Sigmoid colon (tissue), 7 donors: Measurements from ENCODE around the gene PCSK9. TPM values are rescaled to one million over a fixed set of nuclear protein-coding genes. Genes with fewer than 3 reads are reported as not detected.
"Not testable (repeated sequence)": the region's sequence is repeated elsewhere in the genome, so short reads cannot be mapped to it uniquely, and the experiment has no call there.

Experiments used
- DNase-seq: peaks from one replicate; pipeline ENCODE4 v3.0.0-alpha.2; 2019
- H3K27ac ChIP-seq, 4 donors: fragments of 200-600 bp; sonication (generic); one replicate each; pipeline ENCODE4 v1.5.1; 2016 to 2019; ENCODE audit warnings: mild to moderate bottlenecking in 1 of 4
- H3K27me3 ChIP-seq, 3 donors: fragments of 200-600 bp; sonication (generic); one replicate each; pipeline ENCODE4 v1.5.1; 2019; ENCODE audit warnings: mild to moderate bottlenecking in 1 of 3
- H3K36me3 ChIP-seq, 4 donors: fragments of 200-600 bp; sonication (generic); one replicate each; pipeline ENCODE4 v1.5.1; 2016 to 2019
- H3K4me1 ChIP-seq, 4 donors: fragments of 200-600 bp; sonication (generic); one replicate each; pipeline ENCODE4 v1.5.1; 2017 to 2019
- H3K4me3 ChIP-seq, 4 donors: fragments of 200-600 bp; sonication (generic); one replicate each; pipeline ENCODE4 v1.5.1; 2017 to 2019; ENCODE audit warnings: mild to moderate bottlenecking in 2 of 4, moderate library complexity in 1 of 4
- H3K9me3 ChIP-seq, 4 donors: fragments of 200-600 bp in 3 of 4; sonication (generic) in 3 of 4; one replicate each; pipeline versions ENCODE4 v1.5.1 to v1.6.1; 2013 to 2019
- CTCF ChIP-seq, 4 experiments: fragments of 450-650 bp in 3 of 4; fragments of 200-600 bp in 1 of 4; IDR thresholded peaks; one replicate each; pipeline ENCODE4 v1.5.1; 2016 to 2019; ENCODE audit warnings: antibody characterized with exemption in 4 of 4, mild to moderate bottlenecking in 3 of 4, moderate library complexity in 2 of 4
- EP300 ChIP-seq, 4 donors: sonication (generic); formaldehyde crosslinking; IDR thresholded peaks; one replicate each; pipeline ENCODE4 v1.6.1; 2017; ENCODE audit warnings: antibody characterized with exemption in 4 of 4
- POLR2A ChIP-seq, 2 donors: fragments of 450-650 bp; IDR thresholded peaks; one replicate each; pipeline ENCODE4 v1.6.1; 2016; ENCODE audit warnings: antibody characterized with exemption in 2 of 2, mild to moderate bottlenecking in 2 of 2, moderate library complexity in 2 of 2
- POLR2AphosphoS5 ChIP-seq, 4 donors: sonication (generic); formaldehyde crosslinking; IDR thresholded peaks; one replicate each; pipeline ENCODE4 v1.6.1; 2017; ENCODE audit warnings: antibody characterized with exemption in 4 of 4
- WGBS, 2 donors: extraction: QIAGEN DNeasy Blood & Tissue Kit; methylation state at CpG; one replicate each; pipeline ENCODE4 v1.1.7; 2013; 5-methylcytosine and 5-hydroxymethylcytosine counted together
- intact Hi-C: fragments of 100-400 bp; cut with DNase I; formaldehyde crosslinking; loops from one replicate; pipeline ENCODE4 v1.15.1; 2023
- polyA plus RNA-seq, 3 donors: library from polyadenylated mRNA; stranded (reverse); fragments of 200-250 nt; gene quantifications; one replicate each; pipeline ENCODE4 v1.2.3, GENCODE V29; 2013
- total RNA-seq, 4 donors: library from RNA; depleted of rRNA; stranded (reverse); fragments of >200 nt; gene quantifications; one replicate each; pipeline ENCODE4 v1.1.0, GENCODE V29; 2016
- donor health status: healthy with polysubstance abuse.
- donor health status: Bipolar disorder and iron deficiency.
- donor health status: healthy.

The PCSK9 gene
- total and polyA plus RNA-seq, 7 donors = 0.28 to 41.9 (median 3.4) TPM; not detected in 3

GRCh38 chr1:55015123-55015522 is 24.2 kb upstream of the PCSK9 start:
- 91 to 93% methylated on average over 5 of the region's 5 CpGs for WGBS, 2 donors
- DNase-seq = no peak

GRCh38 chr1:55015731-55016620 is 23.4 kb upstream of the PCSK9 start:
- Histone ChIP-seq H3K9me3 (peaks cover 0 to 2% (median 0%) of the 10 kb centered on the region in 4 donors), H3K4me1 (no peaks in the 10 kb centered on the region), H3K27ac (no peak overlapping the region), H3K27me3 (peaks cover 0 to 12% (median 0%) of the 10 kb centered on the region in 3 donors), H3K36me3 (no peaks in the 10 kb centered on the region), H3K4me3 (no peak overlapping the region)
- WGBS, 2 donors = 73% methylated on average over 12 of the region's 12 CpGs
- TF ChIP-seq POLR2AphosphoS5 (IDR thresholded peaks at IDR 0.05) (no peak), CTCF (IDR thresholded peaks at IDR 0.05) (no peak), EP300 (IDR thresholded peaks at IDR 0.05) (no peak), POLR2A (IDR thresholded peaks at IDR 0.05) (no peak)
- intact Hi-C loops = no loop called here
- DNase-seq = no peak

More at GRCh38 chr1:55015123-55015522, 24.2 kb upstream of the PCSK9 start:
- intact Hi-C loops = no loop called here
- peaks cover 0 to 12% (median 0%) of the 10 kb centered on the region in 3 donors for H3K27me3 ChIP-seq
- H3K36me3 ChIP-seq = no peaks in the 10 kb centered on the region
- H3K4me3 ChIP-seq = no peak overlapping the region
- TF ChIP-seq EP300 (IDR thresholded peaks at IDR 0.05) (no peak), CTCF (IDR thresholded peaks at IDR 0.05) (no peak), POLR2A (IDR thresholded peaks at IDR 0.05) (no peak), POLR2AphosphoS5 (IDR thresholded peaks at IDR 0.05) (no peak)
- H3K4me1 ChIP-seq = no peaks in the 10 kb centered on the region
- H3K27ac ChIP-seq = no peak overlapping the region
- H3K9me3 ChIP-seq = peaks cover 0 to 2% (median 0%) of the 10 kb centered on the region in 4 donors

GRCh38 chr1:55018395-55018794 is 21.0 kb upstream of the PCSK9 start:
- Histone ChIP-seq H3K4me1 (no peaks in the 10 kb centered on the region), H3K4me3 (no peak overlapping the region), H3K27me3 (peaks cover 0 to 11% (median 0%) of the 10 kb centered on the region in 3 donors), H3K9me3 (peaks cover 0 to 2% (median 0%) of the 10 kb centered on the region in 4 donors), H3K36me3 (no peaks in the 10 kb centered on the region), H3K27ac (no peak overlapping the region)
- no peak for DNase-seq
- WGBS, 2 donors = 88 to 90% methylated on average over 9 of the region's 9 CpGs
- TF ChIP-seq EP300 (IDR thresholded peaks at IDR 0.05) (no peak), CTCF (IDR thresholded peaks at IDR 0.05) (no peak), POLR2AphosphoS5 (IDR thresholded peaks at IDR 0.05) (no peak), POLR2A (IDR thresholded peaks at IDR 0.05) (no peak)
- intact Hi-C loops = no loop called here

GRCh38 chr1:55021942-55022546 is 17.3 kb upstream of the PCSK9 start:
- WGBS, 2 donors = 35 to 49% methylated on average over 15 of the region's 15 CpGs
- no peaks in the 10 kb centered on the region for H3K36me3 ChIP-seq
- H3K9me3 ChIP-seq = peaks cover 0 to 2% (median 0%) of the 10 kb centered on the region in 4 donors
- H3K27ac ChIP-seq = no peak overlapping the region
- DNase-seq = peak; percentile 83
- no peaks in the 10 kb centered on the region for H3K4me1 ChIP-seq
- TF ChIP-seq CTCF (IDR thresholded peaks at IDR 0.05) = peak in 3 of 4 experiments; percentile 43 to 70 (median 59)
- no peak for TF ChIP-seq POLR2AphosphoS5 (IDR thresholded peaks at IDR 0.05)
- no peak for TF ChIP-seq POLR2A (IDR thresholded peaks at IDR 0.05)
- TF ChIP-seq EP300 (IDR thresholded peaks at IDR 0.05) = no peak
- H3K27me3 ChIP-seq = no peaks in the 10 kb centered on the region
- no peak overlapping the region for H3K4me3 ChIP-seq
- intact Hi-C loops = loop anchor here (2.0 kb wide), 1 partner anchor 71 kb away; no protein-coding TSS in a partner anchor

GRCh38 chr1:55024163-55024562 is 15.2 kb upstream of the PCSK9 start:
- H3K4me1 ChIP-seq, H3K27ac ChIP-seq, H3K4me3 ChIP-seq, H3K36me3 ChIP-seq, H3K27me3 ChIP-seq, DNase-seq, intact Hi-C loops, H3K9me3 ChIP-seq: not testable (repeated sequence)
- 82 to 83% methylated on average over 9 of the region's 10 CpGs for WGBS, 2 donors

GRCh38 chr1:55026682-55027081 is 12.7 kb upstream of the PCSK9 start:
- DNase-seq, H3K36me3 ChIP-seq, H3K27me3 ChIP-seq, H3K4me3 ChIP-seq, intact Hi-C loops, H3K27ac ChIP-seq, H3K9me3 ChIP-seq, H3K4me1 ChIP-seq: not testable (repeated sequence)
- WGBS, 2 donors = 73 to 81% methylated on average over 3 of the region's 3 CpGs

- H3K36me3 ChIP-seq, H3K4me3 ChIP-seq, intact Hi-C loops, DNase-seq, H3K9me3 ChIP-seq, H3K4me1 ChIP-seq, H3K27ac ChIP-seq: not testable (repeated sequence)
- H3K27me3 ChIP-seq = peaks cover 0 to 21% (median 4%) of the 10 kb centered on the region in 3 donors
- WGBS, 2 donors = 96 to 97% methylated on average over 5 of the region's 5 CpGs
These were observed 8.2 kb upstream of the PCSK9 start for GRCh38 chr1:55031098-55031497.
